Endodermal cell (in vitro differentiated cells): ENCODE data around the gene DNAJA4. TPM values are rescaled to one million over a fixed set of nuclear protein-coding genes. Genes with fewer than 3 reads are reported as not detected.

Experiments
- DNase-seq: peaks from one replicate; pipeline ENCODE4 v3.0.0-alpha.2; 2017
- H3K27ac ChIP-seq: 2 replicates; pipeline ENCODE4 v1.5.1; 2013; ENCODE audit warnings: mild to moderate bottlenecking, low read depth, low read length, moderate library complexity
- H3K27me3 ChIP-seq: 2 replicates; pipeline ENCODE4 v1.6.1; 2013; ENCODE audit warnings: mild to moderate bottlenecking, low read length, moderate library complexity; ENCODE audit not compliant: insufficient read depth, control insufficient read depth, poor library complexity, severe bottlenecking
- H3K36me3 ChIP-seq: 2 replicates; pipeline ENCODE4 v1.7.0; 2013; ENCODE audit warnings: mild to moderate bottlenecking, low read length, moderate library complexity; ENCODE audit not compliant: control insufficient read depth, insufficient read depth
- H3K4me1 ChIP-seq: one replicate; pipeline ENCODE4 v1.7.0; 2013; ENCODE audit warnings: low read length; ENCODE audit not compliant: control insufficient read depth, insufficient read depth
- H3K4me3 ChIP-seq: 2 replicates; pipeline ENCODE4 v1.5.1; 2013; ENCODE audit warnings: mild to moderate bottlenecking, low read length, moderate library complexity
- H3K9ac ChIP-seq: 2 replicates; pipeline ENCODE4 v1.6.1; 2013; ENCODE audit warnings: mild to moderate bottlenecking, low read length, moderate library complexity; ENCODE audit not compliant: poor library complexity, severe bottlenecking; ENCODE audit errors: extremely low read depth
- H3K9me3 ChIP-seq: 2 replicates; pipeline ENCODE4 v1.6.1; 2013; ENCODE audit warnings: mild to moderate bottlenecking, low read length, moderate library complexity; ENCODE audit not compliant: control insufficient read depth
- H3K27ac Mint-ChIP-seq: 2 replicates; pipeline ENCODE4 v1.8.0; 2020; ENCODE audit warnings: mixed read lengths
- H3K27me3 Mint-ChIP-seq: 2 replicates; pipeline ENCODE4 v1.8.0; 2021; ENCODE audit warnings: mild to moderate bottlenecking, mixed read lengths; ENCODE audit not compliant: insufficient read depth
- H3K36me3 Mint-ChIP-seq: 2 replicates; pipeline ENCODE4 v1.8.0; 2020; ENCODE audit warnings: low read depth, mixed read lengths
- H3K4me1 Mint-ChIP-seq: 2 replicates; pipeline ENCODE4 v1.8.0; 2020; ENCODE audit warnings: mixed read lengths
- H3K4me3 Mint-ChIP-seq: 2 replicates; pipeline ENCODE4 v1.8.0; 2020; ENCODE audit warnings: mild to moderate bottlenecking, moderate library complexity, mixed read lengths
- H3K9me3 Mint-ChIP-seq: 2 replicates; pipeline ENCODE4 v1.8.0; 2020; ENCODE audit warnings: mild to moderate bottlenecking, mixed read lengths
- CTCF ChIP-seq: fragments of 200-600 bp; sonication (generic); conservative IDR thresholded peaks from 2 replicates; pipeline ENCODE4 v1.5.0; 2021; ENCODE audit warnings: antibody characterized with exemption, mild to moderate bottlenecking
- WGBS, 2 experiments: methylation state at CpG; one replicate each; pipeline versions ENCODE4 v1.1.5 to v1.1.7; 2013; ENCODE audit warnings: missing lambda C conversion rate in 2 of 2, mixed read lengths in 1 of 2; ENCODE audit not compliant: insufficient coverage in 1 of 2, insufficient read length in 1 of 2; 5-methylcytosine and 5-hydroxymethylcytosine counted together
- total RNA-seq, 2 donors: library from RNA; stranded (reverse); fragmentation: NEBNext Ultra II Directional in 1 of 2; extraction: Animal tissue kit (Norgen Biotek cat#: 25700) in 1 of 2; gene quantifications; 2 replicates in 1 of 2; 3 replicates in 1 of 2; pipeline ENCODE4 v1.2.1, GENCODE V29; 2021

The DNAJA4 gene
- total RNA-seq, 2 donors from 2014 or later, result 4.9 to 18.5 TPM

- H3K9me3 Mint-ChIP-seq, result no peaks in the 10 kb centered on the region
- Histone ChIP-seq H3K4me3 (no peak overlapping the region), H3K9ac (no peak overlapping the region), H3K9me3 (no peaks in the 10 kb centered on the region), H3K36me3 (no peaks in the 10 kb centered on the region), H3K27ac (no peak overlapping the region), H3K4me1 (no peaks in the 10 kb centered on the region), H3K27me3 (peaks cover 27% of the 10 kb centered on the region)
- no peak overlapping the region for H3K4me3 Mint-ChIP-seq
- H3K4me1 Mint-ChIP-seq, result peaks cover 5% of the 10 kb centered on the region
- no peak for DNase-seq
- no peak for TF ChIP-seq CTCF
- H3K27ac Mint-ChIP-seq, result no peak overlapping the region
- no peaks in the 10 kb centered on the region for H3K36me3 Mint-ChIP-seq
- H3K27me3 Mint-ChIP-seq, result peaks cover 10% of the 10 kb centered on the region
These were observed 37.0 kb downstream of the DNAJA4 start for GRCh38 chr15:78301326-78301725.

- DNase-seq, result no peak
- H3K9me3 ChIP-seq, result no peaks in the 10 kb centered on the region
- H3K36me3 ChIP-seq, result no peaks in the 10 kb centered on the region
- H3K9ac ChIP-seq, result no peak overlapping the region
- H3K27ac Mint-ChIP-seq, result no peak overlapping the region
- no peaks in the 10 kb centered on the region for H3K9me3 Mint-ChIP-seq
- H3K4me3 Mint-ChIP-seq, result no peak overlapping the region
- H3K4me3 ChIP-seq, result no peak overlapping the region
- H3K27ac ChIP-seq, result no peak overlapping the region
- WGBS, 2 experiments, result 49 to 86% methylated on average over 1 to 3 of the region's 3 CpGs
- peaks cover 27% of the 10 kb centered on the region for H3K27me3 ChIP-seq
- no peak for TF ChIP-seq CTCF
- peaks cover 5% of the 10 kb centered on the region for H3K4me1 Mint-ChIP-seq
- H3K4me1 ChIP-seq, result no peaks in the 10 kb centered on the region
- H3K27me3 Mint-ChIP-seq, result peaks cover 10% of the 10 kb centered on the region
- H3K36me3 Mint-ChIP-seq, result no peaks in the 10 kb centered on the region
These were observed 37.5 kb downstream of the DNAJA4 start for GRCh38 chr15:78301828-78302227.

- no peak overlapping the region for H3K4me3 ChIP-seq
- Mint-ChIP-seq H3K27ac (no peak overlapping the region), H3K27me3 (peaks cover 10% of the 10 kb centered on the region), H3K36me3 (no peaks in the 10 kb centered on the region), H3K4me3 (peak overlapping the region; percentile 60), H3K9me3 (no peaks in the 10 kb centered on the region), H3K4me1 (peaks cover 5% of the 10 kb centered on the region)
- H3K27me3 ChIP-seq, result peaks cover 27% of the 10 kb centered on the region
- no peaks in the 10 kb centered on the region for H3K36me3 ChIP-seq
- WGBS, 2 experiments, result 92 to 93% methylated on average over 2 to 5 of the region's 5 CpGs
- no peaks in the 10 kb centered on the region for H3K9me3 ChIP-seq
- H3K9ac ChIP-seq, result no peak overlapping the region
- no peak overlapping the region for H3K27ac ChIP-seq
- TF ChIP-seq CTCF, result no peak
- DNase-seq, result no peak
- no peaks in the 10 kb centered on the region for H3K4me1 ChIP-seq
These were observed 38.4 kb downstream of the DNAJA4 start for GRCh38 chr15:78302579-78303312.
